ENCODE measurements around the gene TUBB. TPM values are rescaled to one million over a fixed set of nuclear protein-coding genes. Genes with fewer than 3 reads are reported as not detected.
A peak's percentile ranks its signal among the peaks of the same experiment; 100 is the strongest.

The TUBB gene
- polyA plus RNA-seq, 2 of the 4 experiments (the other 2 are of a cell fraction), result 691 to 1,044 TPM

GRCh38 chr6:30719356-30719755 lies 796 bp upstream of the TUBB start:
- no peak for TF ChIP-seq HES2 (IDR thresholded peaks at IDR 0.05)
- peak overlapping the region; percentile 98 for H3K4me3 ChIP-seq
- H3K27ac ChIP-seq, result peak overlapping the region; percentile 99 to 100
- WGBS (ENCODE audit: missing lambda C conversion rate), result 25% methylated on average over 8 of the region's 8 CpGs
- ATAC-seq (no peak), FAIRE-seq (no peak), DNase-seq (ENCODE audit: low read depth in 1 of 2, low spot score in 1 of 2) (no peak)
- ChIA-PET POLR2A (no interaction called here), CTCF (interaction anchor here (0.7 to 18.8 kb wide), 4 partner anchors 11 to 238 kb away, joined by 3 to 539 read pairs (median 6); partner anchors contain the start of gene DHX16)
- H3K9me3 ChIP-seq, result no peaks in the 10 kb centered on the region
- H3K4me2 ChIP-seq, result peak overlapping the region; percentile 87
- H3K4me1 ChIP-seq, result peaks cover 39% of the 10 kb centered on the region

- ATAC-seq (peak in 1 of 2 experiments; percentile 15; a peak in 2 of 6 replicates), FAIRE-seq (no peak), DNase-seq (ENCODE audit: low read depth in 1 of 2, low spot score in 1 of 2) (peak in 1 of 2 experiments; percentile 72)
- peak overlapping the region; percentile 98 for H3K4me3 ChIP-seq
- POLR2A ChIA-PET, result interaction anchor here (0.6 to 3.5 kb wide), 8 partner anchors 30 to 106 kb away, joined by 3 to 12 read pairs (median 4); partner anchors contain the start of genes DHX16 and NRM
- H3K4me1 ChIP-seq, result peaks cover 53% of the 10 kb centered on the region
- WGBS (ENCODE audit: missing lambda C conversion rate), result 0% methylated on average over 23 of the region's 29 CpGs
- H3K27ac ChIP-seq, result peak overlapping the region; percentile 99 to 100
- H3K9me3 ChIP-seq, result no peaks in the 10 kb centered on the region
- CTCF ChIA-PET, result interaction anchor here (0.7 to 18.8 kb wide), 10 partner anchors 10 to 369 kb away, joined by 3 to 539 read pairs (median 13); partner anchors contain the start of genes DHX16 and NRM
- TF ChIP-seq FOSB (CRISPR knock-in tag; IDR thresholded peaks at IDR 0.05) (peak; percentile 78; the same call in 1 of the 2 replicates), RARB (CRISPR knock-in tag; IDR thresholded peaks at IDR 0.05) (peak; percentile 82), CHD4 (IDR thresholded peaks at IDR 0.05; ENCODE audit: borderline replicate concordance) (no peak), MAZ (IDR thresholded peaks at IDR 0.05; ENCODE audit: borderline replicate concordance, low read depth, low read length) (no peak), MAX (IDR thresholded peaks at IDR 0.05) (peak; percentile 59; the same call in 1 of the 2 replicates), TFCP2L1 (CRISPR knock-in tag; IDR thresholded peaks at IDR 0.05) (peak; percentile 85; the same call in 1 of the 2 replicates), HOXA7 (CRISPR knock-in tag; IDR thresholded peaks at IDR 0.05) (peak; percentile 85; the same call in 1 of the 2 replicates)
- peak overlapping the region; percentile 52 for H3K4me2 ChIP-seq
These were observed 616 bp downstream of the TUBB start for GRCh38 chr6:30720738-30721197.

GRCh38 chr6:30721198-30722024 lies 1.3 kb downstream of the TUBB start:
- Histone ChIP-seq H3K4me1 (peaks cover 55% of the 10 kb centered on the region), H3K9me3 (no peaks in the 10 kb centered on the region), H3K4me3 (peak overlapping the region; percentile 98), H3K4me2 (peak overlapping the region; percentile 96), H3K27ac (peak overlapping the region; percentile 99 to 100)
- peak in 1 of 2 experiments; percentile 87 for DNase-seq (ENCODE audit: low read depth in 1 of 2, low spot score in 1 of 2)
- no peak for FAIRE-seq
- ChIA-PET CTCF (interaction anchor here (0.7 to 18.8 kb wide), 26 partner anchors 10 to 369 kb away, joined by 3 to 539 read pairs (median 6); partner anchors contain the start of genes DHX16, NRM and VARS2), POLR2A (interaction anchor here (0.6 to 3.5 kb wide), 11 partner anchors 9 to 107 kb away, joined by 3 to 12 read pairs (median 4); partner anchors contain the start of genes DHX16, IER3 and NRM)
- 1% methylated on average over 23 of the region's 71 CpGs for WGBS (ENCODE audit: missing lambda C conversion rate)
- peak in 1 of 2 experiments; percentile 17; a peak in 4 of 6 replicates for ATAC-seq
- TF ChIP-seq FOSB (CRISPR knock-in tag; IDR thresholded peaks at IDR 0.05) (peak; percentile 33; the same call in 1 of the 2 replicates), TP53 (CRISPR knock-in tag; IDR thresholded peaks at IDR 0.05) (peak; percentile 76; the same call in 1 of the 2 replicates), ATOH8 (CRISPR knock-in tag; IDR thresholded peaks at IDR 0.05; ENCODE audit: low read depth) (no peak), RARB (CRISPR knock-in tag; IDR thresholded peaks at IDR 0.05) (peak; percentile 38; the same call in 1 of the 2 replicates), EHF (CRISPR knock-in tag; IDR thresholded peaks at IDR 0.05) (peak; percentile 23; the same call in 1 of the 2 replicates), KDM5A (IDR thresholded peaks at IDR 0.05) (no peak), EP300 (IDR thresholded peaks at IDR 0.05) (no peak), CEBPB (IDR thresholded peaks at IDR 0.05) (no peak), JUN (IDR thresholded peaks at IDR 0.05) (peak; percentile 57 to 74), HMGXB4 (CRISPR knock-in tag; IDR thresholded peaks at IDR 0.05; ENCODE audit: borderline replicate concordance) (0 out of 2 replicates have a peak, but pooled peaks have one; percentile 25), CTCF (IDR thresholded peaks at IDR 0.05) (no peak; the same call in 2 of the 3 replicates), RCOR1 (IDR thresholded peaks at IDR 0.05; ENCODE audit: low read depth, low read length) (no peak), ZFP36 (IDR thresholded peaks at IDR 0.05; ENCODE audit: borderline replicate concordance, partially characterized antibody) (no peak), BHLHE40 (IDR thresholded peaks at IDR 0.05; ENCODE audit: low read depth, low read length) (peak; percentile 45), CBX8 (IDR thresholded peaks at IDR 0.05) (no peak), ESRRA (IDR thresholded peaks at IDR 0.05; ENCODE audit: borderline replicate concordance, low read length) (no peak), ZNF302 (CRISPR knock-in tag; IDR thresholded peaks at IDR 0.05) (no peak), POLR2AphosphoS2 (conservative IDR thresholded peaks at IDR 0.05; ENCODE audit: low read length) (0 out of 2 replicates have a peak, but pooled peaks have one; percentile 65), MAX (IDR thresholded peaks at IDR 0.05) (peak; percentile 69; the same call in 1 of the 2 replicates)

Data from A549 (cell line).